Measurements from ENCODE around the gene ADCY3.

ADCY3 gene

GRCh38 chr2:24920098-24920808, at the start of gene ADCY3:
TSS of gene ADCY3 (minus strand) at chr2:24920237. CDS start at chr2:24918987, 1,250 bp downstream.
- no peak for DNase-seq

GRCh38 chr2:24969784-24970183, 49.7 kb upstream of the ADCY3 start:
- DNase-seq, result no peak

- no peak for DNase-seq
Observed at GRCh38 chr2:24961903-24962302, 41.9 kb upstream of the ADCY3 start.

GRCh38 chr2:24959761-24960160, 39.7 kb upstream of the ADCY3 start:
- no peak for DNase-seq

GRCh38 chr2:24958411-24958935, 38.4 kb upstream of the ADCY3 start:
- DNase-seq, result no peak

- DNase-seq, result no peak
Observed at GRCh38 chr2:24957976-24958375, 37.9 kb upstream of the ADCY3 start.

GRCh38 chr2:24957221-24957620, 37.2 kb upstream of the ADCY3 start:
- no peak for DNase-seq

GRCh38 chr2:24955921-24956320, 35.9 kb upstream of the ADCY3 start:
- DNase-seq, result no peak

- no peak for DNase-seq
Observed at GRCh38 chr2:24955232-24955631, 35.2 kb upstream of the ADCY3 start.

- DNase-seq, result no peak
Observed at GRCh38 chr2:24950102-24950501, 30.1 kb upstream of the ADCY3 start.

GRCh38 chr2:24948506-24948905, 28.5 kb upstream of the ADCY3 start:
- DNase-seq, result no peak

- DNase-seq, result no peak
Observed at GRCh38 chr2:24947561-24948157, 27.6 kb upstream of the ADCY3 start.

GRCh38 chr2:24945907-24946306, 25.9 kb upstream of the ADCY3 start:
- DNase-seq, result no peak

GRCh38 chr2:24943427-24944053, 23.5 kb upstream of the ADCY3 start:
- no peak for DNase-seq

GRCh38 chr2:24939353-24939752, 19.3 kb upstream of the ADCY3 start:
- DNase-seq, result no peak

GRCh38 chr2:24937236-24937635, 17.2 kb upstream of the ADCY3 start:
- DNase-seq, result no peak

GRCh38 chr2:24935145-24935544, 15.1 kb upstream of the ADCY3 start:
- no peak for DNase-seq

GRCh38 chr2:24932715-24933114, 12.7 kb upstream of the ADCY3 start:
- DNase-seq, result no peak

- no peak for DNase-seq
Observed at GRCh38 chr2:24930768-24931167, 10.7 kb upstream of the ADCY3 start.

GRCh38 chr2:24929230-24929629, 9.2 kb upstream of the ADCY3 start:
- no peak for DNase-seq

- DNase-seq, result no peak
Observed at GRCh38 chr2:24928036-24928435, 8.0 kb upstream of the ADCY3 start.

- no peak for DNase-seq
Observed at GRCh38 chr2:24926602-24927252, 6.7 kb upstream of the ADCY3 start.

- no peak for DNase-seq
Observed at GRCh38 chr2:24926220-24926601, 6.2 kb upstream of the ADCY3 start.

GRCh38 chr2:24925815-24926214, 5.8 kb upstream of the ADCY3 start:
- DNase-seq, result no peak
